AG08395 (cell line): ENCODE data around the gene ANXA11.

Source experiments
- DNase-seq: peaks from one replicate; pipeline ENCODE4 v3.0.0; 2012; ENCODE audit warnings: mixed read lengths, low spot score

Gene ANXA11

DNA sequence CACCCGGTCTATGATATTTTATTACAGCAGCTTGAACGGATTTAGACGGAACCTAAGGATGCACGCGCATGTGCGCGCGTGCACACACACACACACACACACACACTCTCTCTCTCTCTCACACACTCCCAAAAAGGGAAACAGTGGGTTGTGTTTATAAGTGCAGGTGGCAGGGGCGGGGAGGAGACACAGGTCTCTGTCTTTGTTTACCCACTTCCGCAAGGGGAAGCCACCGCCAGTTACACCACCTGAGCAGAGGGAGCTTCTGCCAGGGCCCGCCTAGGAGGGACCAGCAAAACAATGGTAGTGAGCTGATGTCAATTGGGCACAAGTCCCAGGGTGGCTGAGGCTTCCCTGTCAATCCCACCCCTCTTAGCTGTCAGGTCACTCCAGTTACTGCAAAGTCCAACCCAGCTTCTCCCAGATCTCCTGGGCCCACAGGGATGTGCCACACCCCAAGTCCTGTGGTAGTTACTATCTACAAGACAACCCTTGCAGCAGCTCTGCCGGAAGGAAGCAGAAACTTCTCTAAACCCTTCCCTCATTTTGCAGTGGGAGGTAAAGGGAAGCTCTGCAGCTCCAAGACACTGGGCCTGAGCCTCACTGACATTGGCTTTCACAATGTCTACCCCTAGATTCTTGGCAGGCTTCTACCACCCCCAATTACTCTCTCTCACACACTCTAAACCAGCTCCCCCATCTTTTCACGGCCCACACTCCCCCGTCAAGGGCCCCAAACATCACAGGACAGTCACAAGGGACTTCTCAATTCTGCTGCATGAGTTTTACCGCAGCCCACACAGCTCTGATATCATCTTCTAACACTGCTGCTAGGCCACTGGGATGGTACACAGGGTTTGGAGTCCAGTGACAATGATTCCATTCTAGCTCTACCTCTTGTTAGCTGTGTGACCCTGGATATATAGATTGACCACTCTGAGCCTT lies 17.6 kb downstream of the ANXA11 start:
- DNase-seq = no peak

GRCh38 chr10:80187060-80187459 lies 18.3 kb downstream of the ANXA11 start:
- DNase-seq = no peak

GRCh38 chr10:80186364-80187012 lies 18.8 kb downstream of the ANXA11 start:
- DNase-seq = peak; percentile 43

- DNase-seq = no peak
These were observed 19.6 kb downstream of the ANXA11 start for GRCh38 chr10:80185578-80186299.

DNA sequence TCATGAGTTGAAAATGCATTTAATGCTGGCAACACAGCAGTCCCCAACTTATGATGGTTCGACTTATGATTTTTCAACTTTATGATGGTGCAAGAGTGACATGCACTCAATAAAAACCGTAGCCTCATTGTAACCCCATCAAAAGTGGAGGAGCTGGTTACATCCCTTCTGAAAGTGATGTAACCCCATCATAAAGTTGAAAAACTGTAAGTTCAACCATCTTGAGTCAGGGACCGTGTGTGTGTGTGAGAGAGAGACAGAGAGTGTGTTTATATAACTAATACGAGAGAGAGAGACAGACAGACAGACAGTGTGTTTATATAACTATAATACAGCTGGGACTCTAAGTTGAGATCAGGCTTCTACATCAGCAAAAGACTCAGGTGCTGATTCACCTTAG lies 21.0 kb downstream of the ANXA11 start:
- DNase-seq = no peak

GRCh38 chr10:80183436-80183835 lies 21.9 kb downstream of the ANXA11 start:
- DNase-seq = no peak

GRCh38 chr10:80182986-80183385 lies 22.4 kb downstream of the ANXA11 start:
- DNase-seq = no peak

- peak; percentile 48 for DNase-seq
These were observed 27.3 kb downstream of the ANXA11 start for GRCh38 chr10:80177781-80178636.

DNA sequence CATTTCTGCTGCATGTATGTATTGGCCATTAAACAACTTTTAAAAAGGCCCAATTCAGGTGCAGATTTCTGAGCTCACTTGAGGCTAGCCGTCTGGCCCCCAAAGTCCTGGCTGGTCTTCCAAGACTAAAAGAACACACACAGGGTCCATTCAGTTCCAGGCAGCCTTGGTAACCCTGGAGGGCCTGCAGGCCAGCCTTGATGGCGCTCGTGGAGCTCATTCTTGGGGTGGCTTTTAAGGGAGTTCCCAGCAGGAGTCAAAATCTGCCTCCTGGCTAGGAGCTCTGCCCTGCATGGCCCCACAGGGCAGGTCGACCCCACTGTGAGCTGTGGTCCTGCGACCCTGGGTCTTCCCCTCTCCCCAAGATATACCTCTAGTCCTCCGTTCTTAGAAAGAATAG lies 28.8 kb downstream of the ANXA11 start:
- DNase-seq = no peak

DNA sequence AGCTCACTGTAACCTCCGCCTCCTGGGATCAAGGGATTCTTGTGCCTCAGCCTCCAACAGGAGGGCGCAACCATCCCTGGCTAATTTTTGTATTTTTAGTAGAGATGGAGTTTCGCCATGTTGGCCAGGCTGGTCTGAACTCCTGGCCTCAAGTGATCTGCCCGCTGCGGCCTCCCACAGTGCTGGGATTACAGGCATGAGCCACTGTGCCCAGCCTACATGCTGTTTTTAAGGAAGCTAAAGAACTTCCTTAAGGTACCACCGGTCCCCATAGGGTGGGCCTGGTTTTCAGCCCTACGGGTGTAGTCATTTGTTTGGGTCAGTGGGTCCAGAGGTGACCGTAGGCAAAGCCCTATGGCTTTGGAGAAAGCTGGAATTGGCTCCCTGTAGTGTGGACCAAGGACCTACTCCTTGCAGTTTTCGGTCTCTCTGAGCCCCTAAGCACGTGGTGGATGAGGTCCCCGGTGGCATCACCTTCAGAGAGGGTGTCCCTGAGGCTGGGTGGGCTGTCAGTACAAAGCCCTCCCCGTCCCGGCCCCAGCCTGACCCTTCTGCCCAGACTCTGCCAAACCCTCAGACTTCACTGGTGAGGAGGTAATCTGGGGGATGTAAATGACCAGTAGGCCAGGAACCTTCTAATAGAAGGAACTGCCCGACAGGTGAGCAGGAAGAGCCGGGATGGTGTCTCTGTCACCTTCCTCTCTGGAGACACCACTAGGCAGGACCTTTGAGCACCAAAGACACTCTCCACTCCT lies 30.5 kb downstream of the ANXA11 start:
- no peak for DNase-seq

- DNase-seq = no peak
These were observed 31.9 kb downstream of the ANXA11 start for GRCh38 chr10:80173466-80173865.

DNA sequence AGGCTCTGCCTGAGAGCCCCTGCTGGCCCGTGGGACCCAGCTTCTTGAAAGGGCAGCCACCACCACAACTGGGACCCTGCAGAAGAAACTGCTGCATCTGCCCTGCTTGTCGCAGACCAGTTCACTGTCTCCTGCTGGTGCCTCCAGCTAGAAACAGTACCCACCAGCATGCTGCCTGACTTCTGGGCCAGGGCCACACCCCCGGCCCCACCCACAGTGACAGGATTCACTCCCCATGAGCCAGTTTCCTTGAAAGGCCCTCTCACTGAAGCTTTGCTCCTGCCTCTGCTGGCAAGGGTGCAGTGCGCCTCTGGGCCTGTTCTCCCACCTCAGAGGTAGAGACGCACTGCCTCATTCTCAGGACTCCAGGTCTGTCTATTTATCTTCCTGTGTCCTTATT lies 32.4 kb downstream of the ANXA11 start:
- DNase-seq = no peak

DNA sequence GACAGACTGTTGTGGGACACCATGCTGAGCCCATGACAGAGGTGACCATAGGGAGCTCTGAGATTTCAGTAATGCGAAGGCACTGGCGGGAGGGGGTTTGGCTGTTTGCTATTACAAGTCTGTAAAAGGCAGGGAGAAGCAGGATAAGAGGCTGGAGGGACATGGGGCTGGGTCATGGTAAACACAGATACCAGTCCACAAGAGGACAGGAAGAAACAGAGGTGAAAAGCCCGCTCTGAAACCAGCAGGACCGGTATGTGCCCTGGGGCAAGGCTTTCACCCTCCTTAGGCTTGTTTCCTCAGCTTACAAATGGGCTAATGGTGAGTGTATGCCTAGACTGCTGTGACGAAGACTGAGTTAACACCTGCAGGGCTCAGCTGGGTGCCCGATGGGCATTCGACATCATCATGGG lies 34.1 kb downstream of the ANXA11 start:
- DNase-seq = no peak

DNA sequence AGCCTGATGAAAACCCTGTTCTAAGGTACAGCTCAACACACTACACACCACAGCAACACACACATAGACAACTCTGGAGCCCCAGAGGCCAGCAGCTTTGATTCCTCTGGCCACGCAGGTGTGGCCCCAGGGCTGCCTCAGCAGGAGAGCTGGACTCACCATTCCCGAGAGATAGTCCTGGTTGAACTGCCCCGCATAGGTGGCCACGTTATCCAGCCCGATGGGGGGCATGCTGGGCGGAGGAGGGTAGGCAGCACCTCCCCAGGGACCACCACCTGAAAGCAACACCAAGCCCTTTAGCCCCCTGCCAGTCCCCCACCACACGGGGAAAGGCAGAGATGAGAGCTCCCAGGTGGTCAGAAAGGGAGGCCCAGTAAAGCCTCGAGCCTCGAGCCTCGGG lies 34.7 kb downstream of the ANXA11 start:
- no peak for DNase-seq

DNA sequence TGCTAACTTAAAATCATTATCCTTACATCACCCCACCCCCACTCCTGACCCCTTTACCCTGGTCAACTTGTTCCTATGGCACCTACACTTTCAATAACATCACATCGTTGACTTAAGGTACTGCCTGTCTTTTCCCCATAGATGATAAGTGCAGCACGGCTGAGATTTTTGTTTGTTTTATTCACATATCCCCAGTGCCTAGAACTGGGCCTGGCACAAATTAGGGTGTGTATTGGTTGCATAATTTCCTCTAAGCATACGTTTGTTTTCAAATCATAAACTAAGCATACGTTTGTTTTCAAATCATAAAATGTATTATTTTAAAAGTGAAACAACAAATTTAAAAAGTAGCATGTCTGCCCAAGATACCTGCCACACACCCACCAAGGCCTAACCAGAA lies 35.3 kb downstream of the ANXA11 start:
- no peak for DNase-seq

DNA sequence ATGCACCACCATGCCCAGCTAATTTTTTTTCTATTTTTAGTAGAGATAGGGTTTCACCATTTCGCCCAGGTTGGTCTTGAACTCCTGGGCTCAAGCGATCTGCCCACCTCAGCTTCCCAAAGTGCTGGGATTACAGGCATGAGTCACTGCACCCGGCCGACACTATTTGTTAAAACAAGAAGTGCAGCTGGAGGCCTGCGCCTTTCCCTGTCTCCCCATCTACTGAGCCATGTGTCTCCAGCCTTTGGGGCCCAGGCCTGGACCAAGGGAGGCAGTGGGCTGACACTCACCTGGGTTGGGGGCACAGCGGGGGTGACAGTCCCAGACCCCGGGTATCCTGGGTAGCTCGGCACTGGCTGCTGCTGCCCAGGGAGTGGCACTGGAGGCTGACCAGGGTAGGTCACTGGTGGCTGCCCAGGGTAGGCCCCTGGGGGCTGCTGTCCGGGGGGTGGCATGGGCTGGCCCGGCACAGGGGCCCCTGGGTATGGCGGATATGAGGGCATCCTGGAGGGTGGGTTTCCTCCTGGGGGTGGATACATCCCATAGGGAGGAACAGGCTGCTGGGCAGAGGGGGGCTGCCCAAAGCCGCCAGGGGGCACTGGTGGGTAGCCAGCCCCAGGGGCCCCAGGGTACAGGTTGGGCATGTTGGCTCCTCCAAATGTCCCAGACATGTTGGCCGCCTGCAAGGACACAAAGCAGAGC lies 36.5 kb downstream of the ANXA11 start:
- DNase-seq = no peak

GRCh38 chr10:80168162-80168511 lies 37.2 kb downstream of the ANXA11 start:
- no peak for DNase-seq

- DNase-seq = no peak
These were observed 37.7 kb downstream of the ANXA11 start for GRCh38 chr10:80167471-80168161.

DNA sequence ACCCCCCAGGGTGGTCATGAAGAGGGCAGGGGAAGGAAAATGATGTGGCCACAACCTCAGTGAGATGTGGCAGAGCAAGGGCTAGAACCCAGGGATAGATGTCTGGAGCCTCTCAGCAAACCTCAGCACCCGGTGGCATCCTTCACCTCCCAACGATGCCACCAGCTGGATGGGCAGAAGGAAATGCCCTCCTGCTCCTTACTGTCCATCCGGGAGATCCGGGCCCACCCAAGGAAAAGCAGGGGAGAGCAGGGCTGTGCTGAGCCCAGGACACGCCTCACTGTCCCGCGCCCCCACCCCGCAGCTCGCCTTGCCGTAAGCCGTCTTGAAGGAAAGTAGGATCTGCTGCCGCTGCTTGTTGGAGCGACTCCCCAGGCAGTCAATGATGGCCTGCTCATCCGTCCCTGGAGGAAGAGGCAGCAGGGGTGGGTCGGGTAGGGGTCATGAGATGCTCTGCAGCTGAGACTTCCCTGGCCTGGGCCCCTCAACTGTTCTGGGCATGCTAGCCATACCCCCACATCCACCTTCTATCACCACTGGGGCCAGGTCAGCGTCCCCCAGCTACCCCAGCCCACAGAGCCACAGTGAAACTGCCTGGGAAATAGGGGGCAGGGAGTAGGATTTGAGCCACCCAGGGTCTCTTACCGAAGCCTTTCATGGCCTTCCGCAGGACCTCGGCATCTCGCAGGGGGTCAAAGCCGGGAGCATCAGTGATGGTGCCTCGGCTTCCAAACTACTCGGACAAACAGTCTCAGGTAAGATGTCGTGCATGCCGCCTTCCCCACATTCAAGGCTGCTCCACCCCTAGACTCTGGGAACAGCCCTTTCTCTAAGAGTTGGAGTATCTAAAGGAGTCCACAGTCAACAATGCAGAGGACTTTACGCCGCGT lies 38.5 kb downstream of the ANXA11 start:
- no peak for DNase-seq
